Caki2 (cell line): ENCODE data around the gene PTPRU. TPM values are rescaled to one million over a fixed set of nuclear protein-coding genes. Genes with fewer than 3 reads are reported as not detected.

Experiments used
- DNase-seq: peaks from one replicate; pipeline ENCODE4 v3.0.0-alpha.2; 2015; ENCODE audit warnings: low read depth
- in situ Hi-C: cut with HindIII; loops from 2 replicates; pipeline ENCODE4 v1.10.0; 2016; ENCODE audit warnings: low sequenced_read_pairs, low pct_unique_long_range_greater_than_20kb, mixed read lengths
- total RNA-seq: library from RNA; depleted of rRNA; stranded (reverse); fragments of >200 nt; shearing (Covaris generic); gene quantifications from 2 replicates; pipeline ENCODE4 v1.2.3, GENCODE V29; 2014; ENCODE audit warnings: low replicate concordance

Gene PTPRU
- total RNA-seq, 1 experiment from 2014 or later: 43.4 TPM

- in situ Hi-C loops: no loop called here
- no peak for DNase-seq
Measured at GRCh38 chr1:29331729-29332128, 95.4 kb downstream of the PTPRU start.

GRCh38 chr1:29332204-29332603 is 95.9 kb downstream of the PTPRU start:
- no peak for DNase-seq
- in situ Hi-C loops: no loop called here

- DNase-seq: no peak
- in situ Hi-C loops: no loop called here
Measured at GRCh38 chr1:29333008-29333407, 96.7 kb downstream of the PTPRU start.

- in situ Hi-C loops: no loop called here
Measured at GRCh38 chr1:29335573-29335972, 99.3 kb downstream of the PTPRU start.

GRCh38 chr1:29338908-29339575 is 102.7 kb downstream of the PTPRU start:
- DNase-seq: no peak
- in situ Hi-C loops: no loop called here

More at GRCh38 chr1:29335573-29335972, 99.3 kb downstream of the PTPRU start:
- no peak for DNase-seq

GRCh38 chr1:29341936-29342335 is 105.6 kb downstream of the PTPRU start:
- in situ Hi-C loops: no loop called here
- DNase-seq: no peak

GRCh38 chr1:29342351-29342750 is 106.0 kb downstream of the PTPRU start:
- in situ Hi-C loops: no loop called here
- no peak for DNase-seq

- DNase-seq: no peak
- in situ Hi-C loops: no loop called here
Measured at GRCh38 chr1:29342983-29343382, 106.7 kb downstream of the PTPRU start.

- in situ Hi-C loops: no loop called here
- no peak for DNase-seq
Measured at GRCh38 chr1:29343476-29343875, 107.2 kb downstream of the PTPRU start.

GRCh38 chr1:29343908-29344307 is 107.6 kb downstream of the PTPRU start:
- no peak for DNase-seq
- in situ Hi-C loops: no loop called here

GRCh38 chr1:29344336-29344735 is 108.0 kb downstream of the PTPRU start:
- in situ Hi-C loops: no loop called here
- DNase-seq: no peak

GRCh38 chr1:29346576-29346975 is 110.3 kb downstream of the PTPRU start:
- DNase-seq: no peak
- in situ Hi-C loops: no loop called here

GRCh38 chr1:29349871-29350491 is 113.7 kb downstream of the PTPRU start:
- in situ Hi-C loops: loop anchor here (25.0 kb wide), 1 partner anchor 113 kb away; the partner anchor contains the start of genes MECR and PTPRU
- no peak for DNase-seq

GRCh38 chr1:29352719-29353420 is 116.5 kb downstream of the PTPRU start:
- in situ Hi-C loops: loop anchor here (25.0 kb wide), 1 partner anchor 116 kb away; the partner anchor contains the start of genes MECR and PTPRU
- DNase-seq: no peak

GRCh38 chr1:29354511-29355098 is 118.3 kb downstream of the PTPRU start:
- in situ Hi-C loops: loop anchor here (25.0 kb wide), 1 partner anchor 117 kb away; the partner anchor contains the start of genes MECR and PTPRU
- DNase-seq: no peak

GRCh38 chr1:29355375-29355774 is 119.1 kb downstream of the PTPRU start:
- in situ Hi-C loops: loop anchor here (25.0 kb wide), 1 partner anchor 118 kb away; the partner anchor contains the start of genes MECR and PTPRU
- DNase-seq: no peak

- in situ Hi-C loops: loop anchor here (25.0 kb wide), 1 partner anchor 119 kb away; the partner anchor contains the start of genes MECR and PTPRU
- DNase-seq: no peak
Measured at GRCh38 chr1:29356663-29357062, 120.3 kb downstream of the PTPRU start.

GRCh38 chr1:29357452-29357851 is 121.1 kb downstream of the PTPRU start:
- DNase-seq: no peak
- in situ Hi-C loops: loop anchor here (25.0 kb wide), 1 partner anchor 120 kb away; the partner anchor contains the start of genes MECR and PTPRU
